ENCODE data around the gene SLC49A3.

DNA sequence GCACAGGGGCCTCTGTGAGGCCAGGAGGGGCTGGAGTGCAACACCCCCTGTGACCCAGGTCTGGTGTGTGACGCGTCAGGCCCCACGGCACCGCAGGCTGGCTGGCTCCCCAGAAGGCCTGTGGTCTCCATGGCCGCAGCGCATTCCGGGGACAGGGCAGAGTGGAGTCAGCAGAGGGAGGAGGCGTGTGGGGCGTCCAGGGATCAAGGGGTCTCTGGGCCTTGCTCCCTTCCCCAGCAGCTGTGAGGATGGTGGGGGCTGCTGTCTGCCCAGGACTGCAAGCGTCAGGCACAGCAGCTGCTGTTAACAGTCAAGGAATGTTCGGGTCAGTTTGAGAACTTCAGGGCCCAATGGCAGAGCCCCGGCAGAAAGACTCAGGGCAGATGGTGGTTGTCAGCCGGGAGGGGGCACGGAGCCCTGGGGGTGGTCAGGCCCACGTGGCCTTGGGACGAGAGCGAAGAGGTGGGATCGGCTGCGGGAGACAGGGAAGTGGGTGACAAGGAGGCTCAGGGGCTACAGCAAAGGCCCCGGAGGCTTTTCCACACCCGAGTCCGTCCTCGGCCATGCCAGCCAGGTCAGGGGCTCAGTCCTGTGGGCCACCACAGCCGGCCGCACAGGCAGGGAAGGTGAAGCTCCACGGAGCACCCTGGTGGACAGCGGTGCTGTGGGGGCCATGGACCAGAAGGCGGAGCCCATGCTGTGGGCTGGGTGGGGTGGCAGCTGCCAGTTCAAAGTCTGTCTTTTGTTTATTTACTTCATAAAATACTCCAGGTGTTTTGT is 35.0 kb upstream of the SLC49A3 start:
- no peak for TF ChIP-seq POLR2AphosphoS5 (IDR thresholded peaks at IDR 0.05)
- TF ChIP-seq, protein P1, sequence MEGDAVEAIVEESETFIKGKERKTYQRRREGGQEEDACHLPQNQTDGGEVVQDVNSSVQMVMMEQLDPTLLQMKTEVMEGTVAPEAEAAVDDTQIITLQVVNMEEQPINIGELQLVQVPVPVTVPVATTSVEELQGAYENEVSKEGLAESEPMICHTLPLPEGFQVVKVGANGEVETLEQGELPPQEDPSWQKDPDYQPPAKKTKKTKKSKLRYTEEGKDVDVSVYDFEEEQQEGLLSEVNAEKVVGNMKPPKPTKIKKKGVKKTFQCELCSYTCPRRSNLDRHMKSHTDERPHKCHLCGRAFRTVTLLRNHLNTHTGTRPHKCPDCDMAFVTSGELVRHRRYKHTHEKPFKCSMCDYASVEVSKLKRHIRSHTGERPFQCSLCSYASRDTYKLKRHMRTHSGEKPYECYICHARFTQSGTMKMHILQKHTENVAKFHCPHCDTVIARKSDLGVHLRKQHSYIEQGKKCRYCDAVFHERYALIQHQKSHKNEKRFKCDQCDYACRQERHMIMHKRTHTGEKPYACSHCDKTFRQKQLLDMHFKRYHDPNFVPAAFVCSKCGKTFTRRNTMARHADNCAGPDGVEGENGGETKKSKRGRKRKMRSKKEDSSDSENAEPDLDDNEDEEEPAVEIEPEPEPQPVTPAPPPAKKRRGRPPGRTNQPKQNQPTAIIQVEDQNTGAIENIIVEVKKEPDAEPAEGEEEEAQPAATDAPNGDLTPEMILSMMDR (IDR thresholded peaks at IDR 0.05) = no peak
- TF ChIP-seq POLR2A (IDR thresholded peaks at IDR 0.05) = no peak

All from stomach (tissue), 4 donors.